SK-N-SH (cell line): ENCODE results near the gene USP17L11.
"Not testable (repeated sequence)": the region's sequence is repeated elsewhere in the genome, so short reads cannot be mapped to it uniquely, and the experiment has no call there.

Experiments
- CTCF ChIP-seq: fragments of 200-600 bp; sonication (generic); IDR thresholded peaks from 2 replicates; pipeline ENCODE4 v1.6.1; 2017; ENCODE audit warnings: antibody characterized with exemption, mild to moderate bottlenecking, moderate library complexity
- GATA2 ChIP-seq: sonication (generic); formaldehyde crosslinking; IDR thresholded peaks from 2 replicates; pipeline ENCODE4 v1.5.0; 2020; ENCODE audit warnings: mild to moderate bottlenecking, missing genetic modification reagents
- MAX ChIP-seq: IDR thresholded peaks from 2 replicates; pipeline ENCODE4 v1.4.0; 2012; ENCODE audit warnings: low read depth
- MXI1 ChIP-seq: IDR thresholded peaks from 2 replicates; pipeline ENCODE4 v1.6.1; 2012; ENCODE audit warnings: mild to moderate bottlenecking, low read depth, low read length, improper control_type of control experiment
- NRF1 ChIP-seq: IDR thresholded peaks from 2 replicates; pipeline ENCODE4 v1.6.1; 2012; ENCODE audit warnings: low read depth, mild to moderate bottlenecking, low read length
- PBX3 ChIP-seq: IDR thresholded peaks from 2 replicates; pipeline ENCODE4; 2012
- RAD21 ChIP-seq: IDR thresholded peaks from 2 replicates; pipeline ENCODE4 v1.6.1; 2012; ENCODE audit warnings: mild to moderate bottlenecking, low read length
- ZBTB33 ChIP-seq: IDR thresholded peaks from 2 replicates; pipeline ENCODE4 v1.4.0; 2012; ENCODE audit warnings: low read depth, borderline replicate concordance

- not testable (repeated sequence) for TF ChIP-seq CTCF, NRF1, MXI1, PBX3, GATA2, ZBTB33, RAD21, MAX
These were observed 28.4 kb downstream of the USP17L11 start, which contains the start of gene USP17L17 for GRCh38 chr4:9243579-9243978.
